ENCODE data around the gene GRHL3. TPM values are rescaled to one million over a fixed set of nuclear protein-coding genes. Genes with fewer than 3 reads are reported as not detected.

Gene GRHL3
- polyA plus RNA-seq, 3 donors, result 2.2 to 3.3 (median 2.7) TPM

GRCh38 chr1:24357038-24357437 lies 37.9 kb downstream of the GRHL3 start:
- no peak for DNase-seq (ENCODE audit: extremely low read depth in 1 of 11, low read depth in 9 of 11, low spot score in 4 of 11)

GRCh38 chr1:24360681-24361080 lies 41.5 kb downstream of the GRHL3 start:
- DNase-seq (ENCODE audit: extremely low read depth in 1 of 11, low read depth in 9 of 11, low spot score in 4 of 11), result no peak

- DNase-seq (ENCODE audit: extremely low read depth in 1 of 11, low read depth in 9 of 11, low spot score in 4 of 11), result no peak
These were observed 42.7 kb downstream of the GRHL3 start for GRCh38 chr1:24361811-24362210.

- no peak for DNase-seq (ENCODE audit: extremely low read depth in 1 of 11, low read depth in 9 of 11, low spot score in 4 of 11)
These were observed 43.2 kb downstream of the GRHL3 start for GRCh38 chr1:24362396-24362795.

- DNase-seq (ENCODE audit: extremely low read depth in 1 of 11, low read depth in 9 of 11, low spot score in 4 of 11), result no peak
These were observed 43.9 kb downstream of the GRHL3 start for GRCh38 chr1:24362982-24363614.

- DNase-seq (ENCODE audit: extremely low read depth in 1 of 11, low read depth in 9 of 11, low spot score in 4 of 11), result no peak
These were observed 44.8 kb downstream of the GRHL3 start for GRCh38 chr1:24363994-24364393.

GRCh38 chr1:24364605-24364974 lies 45.4 kb downstream of the GRHL3 start:
- no peak for DNase-seq (ENCODE audit: extremely low read depth in 1 of 11, low read depth in 9 of 11, low spot score in 4 of 11)

GRCh38 chr1:24364975-24365678 lies 46.0 kb downstream of the GRHL3 start:
- DNase-seq (ENCODE audit: extremely low read depth in 1 of 11, low read depth in 9 of 11, low spot score in 4 of 11), result no peak

- DNase-seq (ENCODE audit: extremely low read depth in 1 of 11, low read depth in 9 of 11, low spot score in 4 of 11), result no peak
These were observed 47.5 kb downstream of the GRHL3 start for GRCh38 chr1:24366707-24367106.

GRCh38 chr1:24369199-24369598 lies 50.0 kb downstream of the GRHL3 start:
- DNase-seq (ENCODE audit: extremely low read depth in 1 of 11, low read depth in 9 of 11, low spot score in 4 of 11), result no peak

GRCh38 chr1:24369801-24370200 lies 50.6 kb downstream of the GRHL3 start:
- no peak for DNase-seq (ENCODE audit: extremely low read depth in 1 of 11, low read depth in 9 of 11, low spot score in 4 of 11)

GRCh38 chr1:24373044-24373443 lies 53.9 kb downstream of the GRHL3 start:
- no peak for DNase-seq (ENCODE audit: extremely low read depth in 1 of 11, low read depth in 9 of 11, low spot score in 4 of 11)

GRCh38 chr1:24373710-24374109 lies 54.6 kb downstream of the GRHL3 start:
- DNase-seq (ENCODE audit: extremely low read depth in 1 of 11, low read depth in 9 of 11, low spot score in 4 of 11), result no peak

GRCh38 chr1:24374891-24375786 lies 56.0 kb downstream of the GRHL3 start:
- no peak for DNase-seq (ENCODE audit: extremely low read depth in 1 of 11, low read depth in 9 of 11, low spot score in 4 of 11)

GRCh38 chr1:24379733-24380315 lies 60.7 kb downstream of the GRHL3 start:
- no peak for DNase-seq (ENCODE audit: extremely low read depth in 1 of 11, low read depth in 9 of 11, low spot score in 4 of 11)

- DNase-seq (ENCODE audit: extremely low read depth in 1 of 11, low read depth in 9 of 11, low spot score in 4 of 11), result no peak
These were observed 61.4 kb downstream of the GRHL3 start for GRCh38 chr1:24380508-24380907.

GRCh38 chr1:24381256-24381655 lies 62.1 kb downstream of the GRHL3 start:
- DNase-seq (ENCODE audit: extremely low read depth in 1 of 11, low read depth in 9 of 11, low spot score in 4 of 11), result no peak

- DNase-seq (ENCODE audit: extremely low read depth in 1 of 11, low read depth in 9 of 11, low spot score in 4 of 11), result no peak
These were observed 63.0 kb downstream of the GRHL3 start for GRCh38 chr1:24382165-24382577.

GRCh38 chr1:24383381-24383940 lies 64.3 kb downstream of the GRHL3 start:
- DNase-seq (ENCODE audit: extremely low read depth in 1 of 11, low read depth in 9 of 11, low spot score in 4 of 11), result no peak
